Osteoblast (primary cell): ENCODE results near the gene ABAT. TPM values are rescaled to one million over a fixed set of nuclear protein-coding genes. Genes with fewer than 3 reads are reported as not detected.

Experiments
- DNase-seq: peaks from one replicate; pipeline ENCODE4 v3.0.0; 2011; ENCODE audit warnings: low spot score, mixed read lengths; ENCODE audit not compliant: insufficient read length; ENCODE audit errors: missing footprints
- H2AFZ ChIP-seq: 2 replicates; pipeline ENCODE4 v1.6.0; 2011; ENCODE audit warnings: mild to moderate bottlenecking, low read length
- H3K27ac ChIP-seq: 2 replicates; pipeline ENCODE4 v1.5.1; 2011; ENCODE audit warnings: mild to moderate bottlenecking, low read depth, low read length, moderate library complexity
- H3K27me3 ChIP-seq: 2 replicates; pipeline ENCODE4 v1.6.0; 2012; ENCODE audit warnings: mild to moderate bottlenecking, control low read depth, inconsistent platforms, low read length, moderate library complexity; ENCODE audit not compliant: insufficient read depth
- H3K36me3 ChIP-seq: 2 replicates; pipeline ENCODE4 v1.5.1; 2011; ENCODE audit warnings: mild to moderate bottlenecking, low read length, control low read depth, moderate library complexity; ENCODE audit not compliant: insufficient read depth
- H3K4me1 ChIP-seq: 2 replicates; pipeline ENCODE4 v1.5.1; 2011; ENCODE audit warnings: mild to moderate bottlenecking, low read length, control low read depth, moderate library complexity; ENCODE audit not compliant: insufficient read depth
- H3K4me2 ChIP-seq: 2 replicates; pipeline ENCODE4 v1.6.0; 2011; ENCODE audit warnings: mild to moderate bottlenecking, low read length; ENCODE audit not compliant: insufficient read depth
- H3K4me3 ChIP-seq: fragments of 200-600 bp; sonication (generic); 3 replicates; pipeline ENCODE4 v1.5.1; 2012; ENCODE audit warnings: mild to moderate bottlenecking, low read length, inconsistent platforms; ENCODE audit not compliant: insufficient read depth
- H3K79me2 ChIP-seq: 2 replicates; pipeline ENCODE4 v1.6.0; 2012; ENCODE audit warnings: mild to moderate bottlenecking, low read length, control low read depth, inconsistent platforms; ENCODE audit not compliant: insufficient read depth
- H3K9me3 ChIP-seq: 2 replicates; pipeline ENCODE4 v1.5.1; 2011; ENCODE audit warnings: low read depth, low read length, control low read depth
- H4K20me1 ChIP-seq: 2 replicates; pipeline ENCODE4 v1.6.0; 2012; ENCODE audit warnings: mild to moderate bottlenecking, low read length, control low read depth; ENCODE audit not compliant: insufficient read depth
- CTCF ChIP-seq: IDR thresholded peaks from 2 replicates; pipeline ENCODE4 v1.5.1; 2011; ENCODE audit warnings: mild to moderate bottlenecking, low read depth, low read length, moderate library complexity; ENCODE audit errors: extremely low read depth
- total RNA-seq: library from RNA; depleted of rRNA; stranded (reverse); fragments of >200 nt; gene quantifications from 2 replicates; pipeline ENCODE4 v1.2.3, GENCODE V29; 2012

ABAT gene
- total RNA-seq, 1 donor, result 6.5 TPM

- DNase-seq, result no peak
- H3K4me3 ChIP-seq, result no peak overlapping the region
- H3K9me3 ChIP-seq, result no peaks in the 10 kb centered on the region
- H4K20me1 ChIP-seq, result no peaks in the 10 kb centered on the region
- H3K79me2 ChIP-seq, result no peaks in the 10 kb centered on the region
- H3K4me1 ChIP-seq, result no peaks in the 10 kb centered on the region
- no peak overlapping the region for H2AFZ ChIP-seq
- H3K4me2 ChIP-seq, result no peak overlapping the region
- no peaks in the 10 kb centered on the region for H3K36me3 ChIP-seq
- H3K27ac ChIP-seq, result no peak overlapping the region
- no peak for TF ChIP-seq CTCF
- H3K27me3 ChIP-seq, result no peaks in the 10 kb centered on the region
These were observed 34.1 kb downstream of the ABAT start for GRCh38 chr16:8708536-8708935.

- Histone ChIP-seq H2AFZ (no peak overlapping the region), H3K27ac (no peak overlapping the region), H3K4me3 (no peak overlapping the region), H3K36me3 (no peaks in the 10 kb centered on the region), H3K9me3 (no peaks in the 10 kb centered on the region), H3K4me2 (no peak overlapping the region), H3K79me2 (no peaks in the 10 kb centered on the region), H4K20me1 (no peaks in the 10 kb centered on the region), H3K27me3 (no peaks in the 10 kb centered on the region), H3K4me1 (no peaks in the 10 kb centered on the region)
- DNase-seq, result no peak
- TF ChIP-seq CTCF, result no peak
These were observed 38.4 kb downstream of the ABAT start for GRCh38 chr16:8712589-8713361.

GRCh38 chr16:8713635-8714172 lies 39.3 kb downstream of the ABAT start:
- Histone ChIP-seq H3K4me1 (no peaks in the 10 kb centered on the region), H3K4me2 (no peak overlapping the region), H3K27me3 (no peaks in the 10 kb centered on the region), H3K36me3 (no peaks in the 10 kb centered on the region), H3K27ac (no peak overlapping the region), H3K79me2 (no peaks in the 10 kb centered on the region), H4K20me1 (no peaks in the 10 kb centered on the region), H3K9me3 (no peaks in the 10 kb centered on the region), H3K4me3 (no peak overlapping the region), H2AFZ (no peak overlapping the region)
- no peak for TF ChIP-seq CTCF
- DNase-seq, result no peak

DNA sequence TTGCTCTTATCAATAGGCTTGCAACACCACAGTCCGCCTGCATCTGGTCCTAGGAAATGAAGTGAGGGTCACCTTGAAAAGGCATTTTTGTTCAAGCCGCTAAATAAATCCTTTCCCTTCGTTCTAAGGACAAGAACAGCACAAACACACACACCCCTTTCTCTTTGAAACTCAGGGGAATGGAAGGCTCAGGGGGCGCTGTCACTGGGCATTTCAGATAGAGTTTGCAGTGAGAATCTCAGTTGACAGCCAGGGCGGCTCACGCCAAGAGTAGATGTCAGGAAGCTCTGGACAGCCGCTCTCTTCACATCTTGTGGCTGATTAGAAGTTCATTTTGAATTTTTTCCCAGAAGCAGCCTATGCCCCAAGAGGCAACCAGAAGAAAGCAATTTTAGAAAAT lies 39.8 kb downstream of the ABAT start:
- no peak overlapping the region for H3K4me3 ChIP-seq
- TF ChIP-seq CTCF, result no peak
- no peak for DNase-seq
- no peaks in the 10 kb centered on the region for H3K27me3 ChIP-seq
- no peaks in the 10 kb centered on the region for H4K20me1 ChIP-seq
- no peak overlapping the region for H2AFZ ChIP-seq
- H3K4me2 ChIP-seq, result no peak overlapping the region
- H3K36me3 ChIP-seq, result no peaks in the 10 kb centered on the region
- H3K27ac ChIP-seq, result no peak overlapping the region
- no peaks in the 10 kb centered on the region for H3K4me1 ChIP-seq
- no peaks in the 10 kb centered on the region for H3K9me3 ChIP-seq
- no peaks in the 10 kb centered on the region for H3K79me2 ChIP-seq
